Stimulated activated CD8-positive, alpha-beta memory T cell treated with anti-CD3 and anti-CD28 coated beads, Interleukin-2, amount 100 ng/mL, for 48 hours (primary cell): ENCODE data around the gene FICD.
A peak's percentile ranks its signal among the peaks of the same experiment; 100 is the strongest.

Source experiments
- DNase-seq, 2 donors: peaks; one replicate each; pipeline ENCODE4 v3.0.0-alpha.2; 2020; ENCODE audit warnings: low read depth in 2 of 2

The FICD gene

GRCh38 chr12:108502922-108503321, 12.2 kb upstream of the FICD start:
- no peak for DNase-seq

- DNase-seq = no peak
Observed at GRCh38 chr12:108505129-108505528, 9.9 kb upstream of the FICD start.

- DNase-seq = no peak
Observed at GRCh38 chr12:108507971-108508642, 7.0 kb upstream of the FICD start.

- no peak for DNase-seq
Observed at GRCh38 chr12:108509806-108510205, 5.3 kb upstream of the FICD start.

- DNase-seq = no peak
Observed at GRCh38 chr12:108510836-108511235, 4.2 kb upstream of the FICD start.

GRCh38 chr12:108511633-108512540, 3.2 kb upstream of the FICD start:
- DNase-seq = peak; percentile 63 to 66

- no peak for DNase-seq
Observed at GRCh38 chr12:108514468-108514972, 557 bp upstream of the FICD start.

GRCh38 chr12:108515916-108516315, 839 bp downstream of the FICD start:
- DNase-seq = no peak

- DNase-seq = no peak
Observed at GRCh38 chr12:108516511-108517275, 1.6 kb downstream of the FICD start.

GRCh38 chr12:108517288-108518100, 2.4 kb downstream of the FICD start:
- DNase-seq = no peak

GRCh38 chr12:108518101-108518715, 3.1 kb downstream of the FICD start:
- no peak for DNase-seq

- no peak for DNase-seq
Observed at GRCh38 chr12:108518716-108519496, 3.8 kb downstream of the FICD start.

- DNase-seq = no peak
Observed at GRCh38 chr12:108519558-108519957, 4.5 kb downstream of the FICD start.

- no peak for DNase-seq
Observed at GRCh38 chr12:108523365-108523764, 8.3 kb downstream of the FICD start.

GRCh38 chr12:108525681-108526080, 10.6 kb downstream of the FICD start:
- no peak for DNase-seq

GRCh38 chr12:108526482-108527165, 11.5 kb downstream of the FICD start:
- no peak for DNase-seq

- DNase-seq = no peak
Observed at GRCh38 chr12:108527166-108527496, 12.1 kb downstream of the FICD start.

GRCh38 chr12:108530161-108530560, 15.1 kb downstream of the FICD start:
- DNase-seq = no peak
